NCI-H2107 (cell line): Measurements from ENCODE around the gene TMED4.
A peak's percentile ranks its signal among the peaks of the same experiment; 100 is the strongest.

Experiments
- DNase-seq: peaks from one replicate; lab custom pipeline; 2025; lab: John Stamatoyannopoulos, UW

Gene TMED4

GRCh38 chr7:44581879-44582603 lies at the start of gene TMED4:
TMED4 (minus strand) TSS chr7:44582231; CDS start chr7:44582206, 25 bp downstream.
- peak; percentile 99 for DNase-seq

GRCh38 chr7:44631458-44632115 lies 49.6 kb upstream of the TMED4 start:
- no peak for DNase-seq

- DNase-seq = no peak
These were observed 48.9 kb upstream of the TMED4 start for GRCh38 chr7:44630792-44631457.

DNA sequence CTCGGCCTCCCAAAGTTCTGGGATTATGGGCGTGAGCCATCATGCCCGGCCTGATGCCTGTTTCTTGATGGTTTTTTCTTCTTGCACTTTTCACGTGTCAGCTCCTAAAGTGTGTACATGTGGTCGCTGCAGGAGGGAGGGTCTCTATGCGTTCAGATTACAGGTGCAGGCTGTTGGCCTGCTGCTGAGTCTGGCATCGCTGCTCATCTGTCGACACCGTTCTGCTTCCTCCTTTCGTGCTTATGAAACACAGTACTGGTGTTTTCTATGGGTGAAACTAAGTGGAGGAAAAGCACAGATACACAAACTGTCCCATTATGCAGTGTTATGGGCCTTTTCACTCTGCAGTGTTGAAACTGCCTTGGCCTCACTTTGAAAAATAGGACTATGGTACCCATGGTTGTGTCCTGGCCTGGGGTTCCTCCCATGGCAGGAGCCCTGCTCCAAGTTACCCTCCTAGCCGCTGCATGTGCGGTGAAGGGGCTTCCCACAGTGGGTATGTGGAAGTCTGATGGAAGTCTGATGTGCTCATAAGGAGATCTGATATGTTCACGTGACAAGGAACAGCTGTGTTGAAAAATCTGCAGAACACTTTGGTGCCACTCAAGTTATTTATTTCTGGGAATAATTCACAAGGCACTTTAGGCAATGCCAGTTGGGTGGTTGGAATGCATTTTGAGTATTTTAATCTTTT lies 47.9 kb upstream of the TMED4 start:
- no peak for DNase-seq

GRCh38 chr7:44626620-44627019 lies 44.6 kb upstream of the TMED4 start:
- no peak for DNase-seq

- no peak for DNase-seq
These were observed 43.8 kb upstream of the TMED4 start for GRCh38 chr7:44625526-44626471.

GRCh38 chr7:44624318-44624717 lies 42.3 kb upstream of the TMED4 start:
- DNase-seq = no peak

- DNase-seq = no peak
These were observed 40.5 kb upstream of the TMED4 start for GRCh38 chr7:44622342-44623151.

- DNase-seq = no peak
These were observed 39.7 kb upstream of the TMED4 start for GRCh38 chr7:44621750-44622103.

- DNase-seq = no peak
These were observed 39.2 kb upstream of the TMED4 start for GRCh38 chr7:44621034-44621749.

GRCh38 chr7:44618753-44619152 lies 36.7 kb upstream of the TMED4 start:
- no peak for DNase-seq

DNA sequence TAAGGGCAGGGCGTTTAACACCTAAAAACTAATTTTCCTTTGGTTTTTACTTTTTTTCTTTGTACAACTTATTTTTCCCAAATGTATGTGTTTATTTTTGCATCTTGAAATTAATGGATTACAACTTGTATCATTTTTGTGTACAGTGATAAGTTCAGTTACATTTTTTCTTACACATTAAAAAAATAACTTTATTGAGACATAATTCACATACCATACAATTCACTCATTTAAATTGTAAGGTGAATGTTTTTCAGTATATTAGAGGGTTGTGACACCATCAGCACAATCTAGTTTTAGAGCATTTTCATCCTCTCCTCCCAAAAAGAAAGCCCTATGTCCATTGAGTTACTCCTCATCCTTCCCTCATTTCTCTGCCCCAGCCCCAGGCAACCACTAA lies 36.0 kb upstream of the TMED4 start:
- no peak for DNase-seq

DNA sequence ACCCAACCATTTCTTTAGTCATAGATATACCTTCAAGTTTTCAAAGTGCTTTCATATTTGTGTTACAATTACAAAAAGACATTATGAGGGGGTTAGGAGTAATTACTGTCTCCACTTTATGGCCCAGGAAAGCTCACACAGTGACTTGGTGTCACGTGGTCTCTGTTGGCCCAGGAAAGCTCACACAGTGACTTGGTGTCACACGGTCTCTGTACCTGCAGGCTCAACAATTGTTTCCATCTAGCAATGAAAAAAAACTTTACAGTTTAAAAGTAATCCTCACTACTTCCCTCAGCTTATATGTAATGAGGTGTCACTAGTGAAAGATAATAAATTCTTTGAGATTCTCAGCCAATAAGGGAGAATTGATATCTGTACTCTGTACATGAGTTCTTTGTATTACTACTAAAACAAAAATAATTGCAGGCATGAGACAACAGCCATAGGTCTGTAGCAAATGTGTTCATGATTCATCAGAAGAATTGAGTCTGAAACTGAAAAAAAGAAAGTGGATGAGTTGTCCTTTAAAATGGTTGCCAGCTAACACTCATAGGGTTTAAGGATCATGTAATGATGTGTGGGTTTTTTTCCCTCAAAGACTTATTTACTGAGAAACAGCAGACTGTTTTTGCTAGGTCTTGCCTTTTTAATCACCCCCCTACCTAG lies 35.3 kb upstream of the TMED4 start:
- DNase-seq = no peak

GRCh38 chr7:44616545-44616944 lies 34.5 kb upstream of the TMED4 start:
- no peak for DNase-seq

GRCh38 chr7:44615793-44616192 lies 33.8 kb upstream of the TMED4 start:
- DNase-seq = no peak

DNA sequence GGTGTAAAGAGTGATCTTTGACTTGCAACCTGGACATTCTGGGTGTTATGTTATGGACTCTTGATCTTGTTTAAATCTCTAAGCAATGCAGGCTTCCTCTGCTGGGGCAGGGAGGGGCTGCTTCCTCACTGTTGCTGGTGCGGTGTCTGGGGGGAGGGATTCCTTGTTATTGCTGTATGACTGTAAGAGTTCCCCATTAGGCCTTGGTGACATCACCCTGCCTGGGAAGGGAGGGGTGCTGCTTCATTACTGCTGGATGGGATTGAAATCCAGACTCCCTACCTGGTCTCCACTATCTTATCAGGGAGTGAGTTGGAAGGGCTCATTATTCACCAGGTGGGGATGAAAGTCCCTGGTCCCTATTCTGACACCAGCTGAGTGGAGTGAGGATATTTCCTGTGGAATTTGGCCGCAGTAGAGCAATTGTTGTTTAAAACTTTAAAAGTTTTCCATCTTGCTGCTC lies 33.1 kb upstream of the TMED4 start:
- DNase-seq = no peak

DNA sequence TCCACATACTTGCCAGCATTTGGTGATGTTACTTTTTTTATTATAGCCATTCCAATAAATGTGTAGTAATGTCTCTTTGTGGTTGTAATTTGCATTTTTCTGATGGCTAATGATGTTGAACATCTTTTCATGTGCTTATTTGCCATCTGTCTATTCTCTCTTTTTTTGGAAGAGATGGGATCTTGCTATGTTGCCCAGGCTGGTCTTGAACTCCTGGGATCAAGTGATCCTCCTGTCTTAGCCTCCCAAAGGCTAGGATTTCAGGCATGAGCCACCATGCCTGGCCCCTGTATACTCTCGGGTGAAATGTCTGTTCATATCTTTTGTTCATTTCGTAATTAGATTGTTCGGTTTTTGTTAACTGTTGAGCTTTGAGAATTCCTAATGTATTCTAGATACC lies 27.8 kb upstream of the TMED4 start:
- DNase-seq = no peak

- DNase-seq = no peak
These were observed 27.1 kb upstream of the TMED4 start for GRCh38 chr7:44608916-44609648.
